Activated CD8-positive, alpha-beta memory T cell treated with anti-CD3 and anti-CD28 coated beads for 36 hours (primary cell): ENCODE data around the gene ZBTB5. TPM values are rescaled to one million over a fixed set of nuclear protein-coding genes. Genes with fewer than 3 reads are reported as not detected.
"Not testable (repeated sequence)": the region's sequence is repeated elsewhere in the genome, so short reads cannot be mapped to it uniquely, and the experiment has no call there.

Source experiments
- CTCF ChIA-PET: fragments of 350-600 bp; sonication (Branson Sonifier 250); formaldehyde crosslinking; loops from one replicate; lab custom pipeline; 2021; ENCODE audit warnings: antibody characterized with exemption; lab: Charles Lee
- POLR2A ChIA-PET: fragments of 350-600 bp; sonication (Branson Sonifier 250); formaldehyde crosslinking; loops from one replicate; lab custom pipeline; 2021; ENCODE audit warnings: antibody characterized with exemption; lab: Charles Lee
- total RNA-seq, 2 experiments: library from RNA; stranded (reverse); gene quantifications; one replicate each; pipeline ENCODE4 v1.2.3, GENCODE V29; 2021

ZBTB5 gene
- 1 to 10 TPM; 6.4 to 6.6 TPM for total RNA-seq

- ChIA-PET CTCF (interaction anchor here (1.3 kb wide), 1 partner anchor 20 kb away, joined by 7 read pairs; the partner anchor contains the start of gene POLR1E), POLR2A (interaction anchor here (0.6 to 2.5 kb wide), 4 partner anchors 9 to 345 kb away, joined by 3 to 23 read pairs (median 6); partner anchors contain the start of genes POLR1E and ZCCHC7)
Measured at GRCh38 chr9:37465249-37466036, at the start of gene ZBTB5. TSS of gene ZBTB5 (minus strand) at chr9:37465450. CDS start at chr9:37442551, 22,899 bp downstream.

- CTCF ChIA-PET = no interaction called here
- POLR2A ChIA-PET = no interaction called here
Measured at GRCh38 chr9:37514999-37515398, 49.7 kb upstream of the ZBTB5 start.

- POLR2A ChIA-PET, CTCF ChIA-PET: not testable (repeated sequence)
Measured at GRCh38 chr9:37514415-37514814, 49.2 kb upstream of the ZBTB5 start.

- POLR2A ChIA-PET = no interaction called here
- CTCF ChIA-PET = no interaction called here
Measured at GRCh38 chr9:37512437-37512836, 47.2 kb upstream of the ZBTB5 start.

- POLR2A ChIA-PET = no interaction called here
- CTCF ChIA-PET = no interaction called here
Measured at GRCh38 chr9:37511016-37512010, 46.1 kb upstream of the ZBTB5 start.

GRCh38 chr9:37510053-37510452 lies 44.8 kb upstream of the ZBTB5 start:
- POLR2A ChIA-PET, CTCF ChIA-PET: not testable (repeated sequence)

GRCh38 chr9:37509536-37509935 lies 44.3 kb upstream of the ZBTB5 start:
- ChIA-PET CTCF (no interaction called here), POLR2A (interaction anchor here (0.7 kb wide), 2 partner anchors 12 to 20 kb away, joined by 3 to 4 read pairs; no protein-coding TSS in a partner anchor)

GRCh38 chr9:37508834-37509206 lies 43.6 kb upstream of the ZBTB5 start:
- POLR2A ChIA-PET = interaction anchor here (0.7 kb wide), 1 partner anchor 13 kb away, joined by 3 read pairs; no protein-coding TSS in a partner anchor

GRCh38 chr9:37508135-37508833 lies 43.0 kb upstream of the ZBTB5 start:
- CTCF ChIA-PET = no interaction called here
- POLR2A ChIA-PET = no interaction called here

More at GRCh38 chr9:37508834-37509206, 43.6 kb upstream of the ZBTB5 start:
- CTCF ChIA-PET = no interaction called here

GRCh38 chr9:37507566-37508134 lies 42.4 kb upstream of the ZBTB5 start:
- ChIA-PET POLR2A (no interaction called here), CTCF (no interaction called here)

GRCh38 chr9:37504605-37505004 lies 39.4 kb upstream of the ZBTB5 start:
- ChIA-PET POLR2A (interaction anchor here (1.0 kb wide), 1 partner anchor 18 kb away, joined by 3 read pairs; no protein-coding TSS in a partner anchor), CTCF (interaction anchor here (0.7 kb wide), 1 partner anchor 164 kb away, joined by 3 read pairs; no protein-coding TSS in a partner anchor)

- CTCF ChIA-PET = no interaction called here
- POLR2A ChIA-PET = interaction anchor here (0.9 kb wide), 2 partner anchors 18 to 89 kb away, joined by 3 read pairs; partner anchors contain the start of genes POLR1E and TOMM5
Measured at GRCh38 chr9:37503736-37504135, 38.5 kb upstream of the ZBTB5 start.

- ChIA-PET CTCF (no interaction called here), POLR2A (no interaction called here)
Measured at GRCh38 chr9:37501957-37502596, 36.8 kb upstream of the ZBTB5 start.

GRCh38 chr9:37499297-37499696 lies 34.0 kb upstream of the ZBTB5 start:
- CTCF ChIA-PET = no interaction called here
- POLR2A ChIA-PET = no interaction called here

- ChIA-PET CTCF (no interaction called here), POLR2A (interaction anchor here (0.6 kb wide), 1 partner anchor 18 kb away, joined by 3 read pairs; no protein-coding TSS in a partner anchor)
Measured at GRCh38 chr9:37498457-37498856, 33.2 kb upstream of the ZBTB5 start.

GRCh38 chr9:37497320-37497719 lies 32.1 kb upstream of the ZBTB5 start:
- ChIA-PET CTCF (no interaction called here), POLR2A (no interaction called here)

GRCh38 chr9:37496020-37496419 lies 30.8 kb upstream of the ZBTB5 start:
- ChIA-PET CTCF (interaction anchor here (0.6 kb wide), 1 partner anchor 53 kb away, joined by 3 read pairs; no protein-coding TSS in a partner anchor), POLR2A (interaction anchor here (1.2 kb wide), 1 partner anchor 10 kb away, joined by 3 read pairs; the partner anchor contains the start of gene POLR1E)

- CTCF ChIA-PET = no interaction called here
- POLR2A ChIA-PET = interaction anchor here (1.2 kb wide), 1 partner anchor 10 kb away, joined by 3 read pairs; the partner anchor contains the start of gene POLR1E
Measured at GRCh38 chr9:37495571-37495970, 30.3 kb upstream of the ZBTB5 start.
